ENCODE results near the gene NME5.
"Not testable (repeated sequence)": the region's sequence is repeated elsewhere in the genome, so short reads cannot be mapped to it uniquely, and the experiment has no call there.

Gene NME5

DNA sequence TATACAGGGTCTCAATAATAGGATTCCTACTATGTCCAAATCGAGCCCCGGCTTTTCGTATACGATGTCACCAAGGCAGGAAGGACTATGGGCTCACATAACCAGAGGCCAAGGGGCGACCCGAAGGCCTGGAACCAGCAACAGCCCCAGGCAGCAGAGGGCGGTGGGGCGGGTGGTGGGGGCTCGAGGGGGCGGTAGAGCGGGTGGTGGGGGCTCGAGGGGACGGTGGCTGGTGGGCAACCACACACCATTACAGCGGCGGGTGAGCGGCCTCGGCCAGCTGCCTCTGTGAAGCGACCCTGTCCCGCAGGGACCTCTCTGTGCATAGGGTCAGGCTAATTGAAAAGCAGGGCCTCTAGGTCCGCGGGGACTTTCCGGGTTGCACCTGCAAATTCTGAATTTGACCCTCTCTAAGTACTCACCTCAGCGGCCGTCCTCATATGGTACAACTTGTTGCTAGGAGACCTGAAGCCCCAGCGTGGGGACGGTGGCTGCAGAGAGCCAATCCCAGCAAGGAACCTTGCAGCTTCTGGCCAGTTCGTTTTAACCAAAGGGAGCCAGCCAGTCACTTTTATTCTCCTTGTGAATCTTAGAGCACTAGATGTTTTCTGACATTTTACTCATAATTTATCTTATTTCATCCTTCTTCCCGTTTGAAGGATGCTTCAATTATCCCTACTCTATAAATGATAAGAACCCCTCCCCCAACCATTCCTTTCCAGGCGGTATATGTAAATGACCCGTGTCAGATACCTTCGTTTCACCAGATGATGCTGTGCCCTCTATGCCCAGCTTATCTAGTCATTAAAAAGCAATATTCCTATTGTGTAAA lies at the start of gene NME5:
TSS of gene NME5 (minus strand) at position 480 of the 832 bp plus-strand sequence. CDS start 648 bp downstream, outside the sequence.
- no peak for DNase-seq (ENCODE audit: low read depth)

DNA sequence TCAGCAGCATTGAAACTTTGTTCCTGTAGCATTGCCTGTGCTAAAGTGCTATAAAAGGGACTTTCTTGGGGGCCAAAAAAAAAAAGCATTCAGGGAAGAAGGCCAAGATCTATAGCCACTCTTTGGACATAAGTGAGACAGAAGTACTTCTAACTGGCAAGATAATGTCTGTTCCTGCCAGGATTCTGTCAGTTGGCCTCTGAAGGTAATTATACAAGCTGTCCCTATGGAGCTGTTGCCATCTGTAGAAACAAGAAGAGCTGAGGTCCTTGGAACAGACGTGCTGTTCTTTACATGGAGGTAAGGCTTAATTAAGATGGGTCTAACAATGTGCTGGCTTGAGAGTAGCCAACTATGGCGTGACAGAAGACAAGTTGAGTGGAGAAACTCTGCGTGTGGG lies 49.4 kb upstream of the NME5 start:
- no peak for DNase-seq (ENCODE audit: low read depth)

DNA sequence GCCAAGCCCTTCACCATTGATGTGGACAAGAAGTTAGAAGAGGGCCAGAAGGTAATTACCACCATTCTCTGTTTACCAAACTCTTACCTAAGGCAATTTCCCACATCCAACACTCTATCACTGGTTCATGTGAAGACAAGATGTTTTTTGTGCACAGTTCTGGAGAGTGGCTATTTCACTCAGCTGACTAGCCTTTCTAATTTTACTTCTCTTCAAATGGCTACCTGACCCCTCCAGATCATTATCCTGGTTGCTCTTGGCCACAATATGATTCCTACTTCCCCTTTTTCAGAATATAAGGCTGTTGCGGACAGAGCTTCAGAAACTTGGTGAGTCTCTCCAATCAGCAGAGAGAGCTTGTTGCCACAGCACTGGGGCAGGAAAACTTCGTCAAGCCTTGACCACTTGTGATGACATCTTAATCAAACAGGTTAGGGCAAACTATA lies 46.8 kb upstream of the NME5 start:
- DNase-seq (ENCODE audit: low read depth) = no peak

DNA sequence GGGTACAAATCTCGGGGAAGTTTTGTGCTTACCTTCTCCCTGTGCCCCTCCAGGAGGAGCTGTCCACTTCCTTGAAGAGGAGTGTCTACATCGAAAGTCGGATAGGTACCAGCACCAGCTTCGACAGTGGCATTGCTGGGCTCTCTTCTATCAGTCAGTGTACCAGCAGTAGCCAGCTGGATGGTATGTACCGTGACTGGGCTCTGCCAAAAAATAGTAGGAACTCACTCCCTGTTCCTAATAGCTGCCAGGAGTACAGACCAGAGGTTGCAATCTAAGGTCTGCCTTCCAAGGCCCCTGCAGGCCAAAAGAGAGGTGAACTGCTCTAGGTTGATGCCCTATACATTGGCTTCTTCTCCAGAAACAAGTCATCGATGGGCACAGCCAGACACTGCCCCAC lies 43.6 kb upstream of the NME5 start:
- no peak for DNase-seq (ENCODE audit: low read depth)

GRCh38 chr5:138180841-138181240 lies 41.6 kb upstream of the NME5 start:
- DNase-seq (ENCODE audit: low read depth) = no peak

DNA sequence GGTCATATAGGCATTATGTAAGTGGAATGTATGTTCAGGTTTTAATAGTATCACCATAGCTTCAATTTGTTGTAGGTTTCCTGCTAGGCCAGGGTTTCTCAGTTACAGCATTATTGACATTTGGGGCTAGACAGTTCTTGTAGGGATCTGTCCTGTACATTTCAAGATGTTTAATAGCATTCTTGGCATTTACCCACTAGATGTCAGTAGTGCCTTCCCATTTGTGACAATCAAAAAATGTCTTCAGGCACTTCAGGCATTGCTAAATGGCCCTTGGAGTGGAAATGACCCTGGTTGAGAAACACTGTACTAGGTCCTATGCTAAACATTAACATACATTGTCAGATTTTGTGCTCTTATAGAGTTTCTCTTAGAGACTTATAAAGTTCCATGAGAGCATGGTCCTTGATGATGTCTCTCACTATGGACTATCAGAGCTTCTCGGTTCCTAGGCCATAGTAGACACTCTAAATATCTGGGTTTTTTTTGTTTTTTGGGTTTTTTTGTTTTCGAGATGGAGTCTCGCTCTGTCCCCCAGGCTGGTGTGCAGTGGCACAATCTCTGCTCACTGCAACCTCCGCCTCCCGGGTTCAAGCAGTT lies 41.1 kb upstream of the NME5 start:
- DNase-seq (ENCODE audit: low read depth) = no peak

DNA sequence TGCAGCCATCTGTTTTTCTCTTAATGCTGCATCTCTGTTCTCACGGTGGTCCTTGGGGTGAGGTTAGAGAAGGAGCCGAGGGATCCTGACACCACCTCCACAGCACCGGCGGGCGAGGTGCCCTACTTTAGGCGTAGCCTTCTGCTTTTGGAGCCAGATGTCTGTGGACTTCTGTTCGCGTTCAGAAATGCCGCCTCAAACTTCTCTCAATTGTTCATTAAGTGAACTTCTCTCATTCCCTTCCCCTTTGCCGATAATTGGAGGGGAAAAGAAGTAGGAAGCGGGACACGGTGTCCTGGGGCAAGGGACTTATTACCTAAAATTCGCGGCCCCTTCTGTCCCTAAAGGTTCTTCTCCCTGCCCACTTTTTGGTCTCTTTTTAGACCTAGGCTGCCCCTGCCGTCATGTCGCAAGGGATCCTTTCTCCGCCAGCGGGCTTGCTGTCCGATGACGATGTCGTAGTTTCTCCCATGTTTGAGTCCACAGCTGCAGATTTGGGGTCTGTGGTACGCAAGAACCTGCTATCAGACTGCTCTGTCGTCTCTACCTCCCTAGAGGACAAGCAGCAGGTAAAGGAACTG lies 40.1 kb upstream of the NME5 start:
- no peak for DNase-seq (ENCODE audit: low read depth)

DNA sequence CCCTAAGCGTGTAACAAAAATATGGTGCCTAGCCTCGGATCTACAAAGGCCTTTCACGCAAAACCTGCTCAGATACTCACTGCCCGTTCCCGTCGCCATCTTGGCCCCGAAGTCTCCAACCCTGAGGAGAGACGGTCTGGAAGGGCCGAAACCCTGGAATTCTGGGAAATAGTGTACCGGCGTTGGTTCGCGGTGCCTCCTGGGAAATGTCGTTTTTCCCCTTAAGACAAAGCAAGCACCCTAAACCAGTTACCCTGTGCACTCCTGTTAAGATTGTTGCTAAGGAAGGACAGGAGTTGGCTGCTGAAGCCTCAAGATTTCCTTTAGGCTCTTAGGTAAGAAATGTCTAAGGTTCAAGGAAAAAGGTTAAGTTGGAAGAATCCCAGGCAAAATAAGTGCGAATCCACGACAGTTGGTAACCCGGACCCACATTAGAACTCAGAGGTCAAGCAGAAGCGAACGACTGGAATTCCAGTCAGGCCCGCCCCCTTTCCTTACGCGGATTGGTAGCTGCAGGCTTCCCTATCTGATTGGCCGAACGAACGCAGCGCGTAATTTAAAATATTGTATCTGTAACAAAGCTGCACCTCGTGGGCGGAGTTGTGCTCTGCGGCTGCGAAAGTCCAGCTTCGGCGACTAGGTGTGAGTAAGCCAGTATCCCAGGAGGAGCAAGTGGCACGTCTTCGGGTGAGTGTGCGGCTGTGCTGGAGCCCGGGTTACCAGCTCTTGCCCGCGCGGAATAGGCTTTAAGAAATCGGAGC lies 39.5 kb upstream of the NME5 start, which contains the start of the genes BRD8 and KIF20A:
TSS of gene BRD8 (minus strand) at position 115 of the 761 bp plus-strand sequence. CDS start at position 99, 16 bp downstream.
TSS of gene KIF20A (plus strand) at position 597 of the 761 bp plus-strand sequence. CDS start 569 bp downstream, outside the sequence.
- peak; percentile 85 for DNase-seq (ENCODE audit: low read depth)

DNA sequence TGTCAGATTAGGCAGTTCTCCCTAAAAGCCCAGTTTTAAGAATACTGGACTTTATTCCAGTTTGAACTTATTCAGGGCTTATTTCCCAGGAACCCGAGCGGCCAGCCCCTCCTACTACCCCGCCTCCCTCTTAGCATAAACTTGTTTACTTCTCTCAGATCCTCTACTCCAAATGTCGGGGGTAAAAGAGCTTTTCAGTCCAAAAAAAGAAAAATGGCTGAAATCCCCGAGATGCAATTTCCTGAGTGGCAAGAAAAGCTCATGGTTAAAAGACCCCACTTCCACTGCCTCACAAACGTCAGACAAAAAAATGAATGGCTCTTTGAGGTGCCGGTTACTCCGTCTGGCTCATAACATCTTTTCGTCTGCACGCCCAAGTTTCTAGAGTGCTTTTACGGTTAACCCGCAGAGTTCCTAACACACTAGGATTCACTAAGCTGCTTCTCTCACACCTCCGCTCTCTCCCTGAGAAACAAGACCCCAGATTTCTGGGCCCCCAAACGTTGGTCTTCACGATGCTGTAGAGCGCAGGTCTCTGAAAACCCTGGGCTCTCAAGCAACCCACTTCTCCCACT lies 38.8 kb upstream of the NME5 start:
- DNase-seq (ENCODE audit: low read depth) = no peak

- no peak for DNase-seq (ENCODE audit: low read depth)
These were observed 31.1 kb upstream of the NME5 start for GRCh38 chr5:138170299-138170698.

GRCh38 chr5:138169124-138169523 lies 29.9 kb upstream of the NME5 start:
- no peak for DNase-seq (ENCODE audit: low read depth)

- no peak for DNase-seq (ENCODE audit: low read depth)
These were observed 24.5 kb upstream of the NME5 start for GRCh38 chr5:138163721-138164120.

- DNase-seq (ENCODE audit: low read depth) = no peak
These were observed 21.5 kb upstream of the NME5 start for GRCh38 chr5:138160706-138161105.

DNA sequence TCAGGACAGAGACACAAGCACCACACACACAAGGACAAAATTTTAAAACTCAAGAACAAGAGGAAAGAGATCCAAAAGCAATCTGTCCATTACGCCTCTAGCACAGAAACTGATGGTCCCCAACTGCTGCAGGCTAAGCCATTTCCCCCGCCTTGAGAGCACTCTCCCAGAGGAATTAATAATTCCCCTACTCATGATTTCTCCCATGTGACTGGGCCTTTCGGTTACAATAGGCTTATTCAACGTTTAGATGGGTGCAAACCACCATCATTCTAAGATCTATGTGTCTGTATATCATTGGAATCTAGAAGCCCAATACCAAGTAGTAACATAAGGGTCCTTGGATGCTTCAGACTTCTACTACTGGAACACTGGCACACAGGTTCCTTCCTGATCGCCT lies 20.4 kb upstream of the NME5 start:
- no peak for DNase-seq (ENCODE audit: low read depth)

- no peak for DNase-seq (ENCODE audit: low read depth)
These were observed 18.4 kb upstream of the NME5 start for GRCh38 chr5:138157626-138158025.

- DNase-seq (ENCODE audit: low read depth) = not testable (repeated sequence)
These were observed 16.7 kb upstream of the NME5 start for GRCh38 chr5:138155977-138156376.

DNA sequence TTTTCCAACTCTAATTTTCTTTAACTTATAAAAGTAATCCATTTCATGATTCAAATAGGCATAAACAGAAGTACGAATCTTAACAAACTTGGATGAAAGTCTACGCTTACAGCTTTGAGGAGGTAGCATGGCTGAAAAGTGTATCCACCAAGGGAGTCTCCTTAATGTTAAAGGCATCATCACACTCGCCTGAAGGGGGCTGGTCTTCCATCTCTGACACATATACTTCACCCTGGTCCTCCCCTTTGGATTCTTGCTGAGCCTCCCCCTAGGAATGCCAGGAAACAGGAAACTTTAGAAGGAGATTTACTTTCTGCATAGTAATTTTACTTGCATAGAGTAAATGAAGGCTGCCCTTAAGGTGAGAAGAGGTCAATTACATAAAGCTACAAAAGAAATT lies 10.3 kb upstream of the NME5 start:
- no peak for DNase-seq (ENCODE audit: low read depth)

DNA sequence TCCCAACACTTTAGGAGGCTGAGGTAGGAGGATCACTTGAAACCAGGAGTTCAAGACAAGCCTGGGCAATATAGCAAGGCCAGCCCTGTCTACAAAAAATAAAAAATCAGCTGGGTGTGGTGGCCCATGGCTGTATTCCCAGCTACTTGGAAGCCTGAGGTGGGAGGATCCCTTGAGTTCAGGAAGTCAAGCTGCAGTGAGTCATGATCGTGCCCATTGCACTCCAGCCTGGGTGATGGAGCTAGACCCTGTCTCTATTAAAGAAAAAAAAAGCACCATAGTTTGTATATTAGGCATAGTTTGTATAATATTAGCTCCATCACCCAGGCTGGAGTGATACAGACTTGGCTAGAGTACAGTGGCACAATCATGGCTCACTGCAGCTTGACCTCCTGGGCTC lies 9.6 kb upstream of the NME5 start:
- peak; percentile 29 for DNase-seq (ENCODE audit: low read depth)

DNA sequence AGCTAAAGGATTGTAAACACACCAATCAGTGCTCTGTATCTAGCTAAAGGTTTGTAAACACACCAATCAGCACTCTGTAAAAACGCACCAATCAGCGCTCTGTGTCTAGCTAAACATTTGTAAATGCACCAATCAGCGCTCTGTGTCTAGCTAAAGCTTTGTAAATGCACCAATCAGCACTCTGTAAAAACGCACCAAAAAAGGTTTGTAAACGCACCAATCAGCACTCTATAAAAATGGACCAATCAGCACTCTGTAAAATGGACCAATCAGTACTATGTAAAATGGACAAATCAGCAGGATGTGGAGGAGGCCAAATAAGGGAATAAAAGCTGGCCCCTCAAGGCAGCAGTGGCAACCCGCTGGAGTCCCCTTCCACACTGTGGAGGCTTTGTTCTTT lies 4.3 kb upstream of the NME5 start:
- not testable (repeated sequence) for DNase-seq (ENCODE audit: low read depth)

- DNase-seq (ENCODE audit: low read depth) = no peak
These were observed 2.5 kb upstream of the NME5 start for GRCh38 chr5:138141734-138142133.

- DNase-seq (ENCODE audit: low read depth) = no peak
These were observed 1.0 kb upstream of the NME5 start for GRCh38 chr5:138140268-138140667.

DNA sequence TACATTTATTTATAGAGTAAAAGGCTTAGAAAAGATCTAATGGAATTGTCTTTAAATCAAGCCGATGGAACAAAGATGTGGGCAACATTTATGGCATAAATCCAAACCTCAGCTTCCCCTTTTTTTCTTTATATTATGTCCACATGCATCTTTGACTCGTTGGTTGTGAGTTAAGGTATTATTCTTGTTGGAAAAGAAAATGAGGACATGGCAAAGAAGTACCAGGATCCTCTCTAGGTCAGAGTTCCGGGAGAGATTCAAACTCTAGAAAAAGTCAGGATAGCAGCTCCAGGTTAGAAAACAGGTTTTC lies 508 bp upstream of the NME5 start:
- DNase-seq (ENCODE audit: low read depth) = no peak

All from HS-27A (cell line).